Measurements from ENCODE around the gene CDH3.
"Not testable (repeated sequence)": the region's sequence is repeated elsewhere in the genome, so short reads cannot be mapped to it uniquely, and the experiment has no call there.

The CDH3 gene

GRCh38 chr16:68698091-68698490, 53.0 kb downstream of the CDH3 start:
- FAIRE-seq: no peak
- no peak for DNase-seq (ENCODE audit: insufficient read length, low spot score)

- DNase-seq (ENCODE audit: insufficient read length, low spot score): no peak
- no peak for FAIRE-seq
These were observed 55.0 kb downstream of the CDH3 start for GRCh38 chr16:68700120-68700519.

- no peak for FAIRE-seq
- no peak for DNase-seq (ENCODE audit: insufficient read length, low spot score)
These were observed 55.7 kb downstream of the CDH3 start for GRCh38 chr16:68700831-68701230.

GRCh38 chr16:68704232-68704867, 59.2 kb downstream of the CDH3 start:
- DNase-seq (ENCODE audit: insufficient read length, low spot score): peak; percentile 72
- FAIRE-seq: peak; percentile 70

- DNase-seq (ENCODE audit: insufficient read length, low spot score) (no peak), FAIRE-seq (no peak)
These were observed 62.4 kb downstream of the CDH3 start for GRCh38 chr16:68707340-68708152.

GRCh38 chr16:68710211-68710610, 65.1 kb downstream of the CDH3 start:
- DNase-seq (ENCODE audit: insufficient read length, low spot score) (no peak), FAIRE-seq (no peak)

- FAIRE-seq (no peak), DNase-seq (ENCODE audit: insufficient read length, low spot score) (no peak)
These were observed 66.5 kb downstream of the CDH3 start for GRCh38 chr16:68711421-68712139.

- DNase-seq (ENCODE audit: insufficient read length, low spot score) (no peak), FAIRE-seq (no peak)
These were observed 68.3 kb downstream of the CDH3 start for GRCh38 chr16:68713361-68713760.

- FAIRE-seq (no peak), DNase-seq (ENCODE audit: insufficient read length, low spot score) (no peak)
These were observed 70.4 kb downstream of the CDH3 start for GRCh38 chr16:68715471-68715870.

- FAIRE-seq; DNase-seq (ENCODE audit: insufficient read length, low spot score): not testable (repeated sequence)
These were observed 71.4 kb downstream of the CDH3 start for GRCh38 chr16:68716516-68716915.

GRCh38 chr16:68717684-68718083, 72.6 kb downstream of the CDH3 start:
- FAIRE-seq: no peak
- DNase-seq (ENCODE audit: insufficient read length, low spot score): no peak

- FAIRE-seq: no peak
- no peak for DNase-seq (ENCODE audit: insufficient read length, low spot score)
These were observed 73.5 kb downstream of the CDH3 start for GRCh38 chr16:68718590-68718989.

- no peak for FAIRE-seq
- DNase-seq (ENCODE audit: insufficient read length, low spot score): no peak
These were observed 74.9 kb downstream of the CDH3 start for GRCh38 chr16:68719993-68720489.

GRCh38 chr16:68722119-68723024, 77.3 kb downstream of the CDH3 start:
- DNase-seq (ENCODE audit: insufficient read length, low spot score) (no peak), FAIRE-seq (no peak)

GRCh38 chr16:68724797-68725196, 79.7 kb downstream of the CDH3 start:
- DNase-seq (ENCODE audit: insufficient read length, low spot score) (no peak), FAIRE-seq (no peak)

GRCh38 chr16:68728523-68728922, 83.4 kb downstream of the CDH3 start:
- FAIRE-seq (no peak), DNase-seq (ENCODE audit: insufficient read length, low spot score) (no peak)

GRCh38 chr16:68731637-68732036, 86.5 kb downstream of the CDH3 start:
- no peak for FAIRE-seq
- DNase-seq (ENCODE audit: insufficient read length, low spot score): no peak

- DNase-seq (ENCODE audit: insufficient read length, low spot score): no peak
These were observed 87.1 kb downstream of the CDH3 start for GRCh38 chr16:68732042-68732680.

GRCh38 chr16:68732741-68733399, 87.8 kb downstream of the CDH3 start:
- no peak for FAIRE-seq
- no peak for DNase-seq (ENCODE audit: insufficient read length, low spot score)

More at GRCh38 chr16:68732042-68732680, 87.1 kb downstream of the CDH3 start:
- no peak for FAIRE-seq
